Upper lobe of right lung (tissue), 1 donor: Measurements from ENCODE around the gene TP53BP1. TPM values are rescaled to one million over a fixed set of nuclear protein-coding genes. Genes with fewer than 3 reads are reported as not detected.

Source experiments
- ATAC-seq: fragments of 200-7000 bp; cut with Tn5 transposase; one replicate; pipeline ENCODE4 v1.9.1; 2020; ENCODE audit warnings: mild to moderate bottlenecking, moderate library complexity
- DNase-seq: peaks from one replicate; pipeline ENCODE4 v3.0.0-alpha.2; 2020
- H3K27ac ChIP-seq: fragments of 200-600 bp; one replicate; pipeline ENCODE4 v1.8.0; 2022
- H3K27me3 ChIP-seq: fragments of 200-600 bp; one replicate; pipeline ENCODE4 v1.8.0; 2022; ENCODE audit warnings: mild to moderate bottlenecking
- H3K36me3 ChIP-seq: fragments of 200-600 bp; one replicate; pipeline ENCODE4 v1.8.0; 2022
- H3K4me1 ChIP-seq: fragments of 200-600 bp; one replicate; pipeline ENCODE4 v1.8.0; 2022
- H3K4me3 ChIP-seq: fragments of 200-600 bp; one replicate; pipeline ENCODE4 v1.8.0; 2022; ENCODE audit warnings: mild to moderate bottlenecking
- H3K9me3 ChIP-seq: fragments of 200-600 bp; one replicate; pipeline ENCODE4 v1.8.0; 2022
- CTCF ChIP-seq: fragments of 200-600 bp; IDR thresholded peaks from one replicate; pipeline ENCODE4 v1.8.0; 2022; ENCODE audit warnings: antibody characterized with exemption
- intact Hi-C: fragments of 100-400 bp; cut with DNase I; formaldehyde crosslinking; loops from one replicate; pipeline ENCODE4 v1.11.0; 2022
- total RNA-seq: library from RNA; stranded (reverse); fragmentation: NEBNext Ultra II Directional; extraction: Animal tissue kit (Norgen Biotek cat#: 25700); gene quantifications from one replicate; pipeline ENCODE4 v1.2.1, GENCODE V29; 2021
- donor health status: DM: no; HTN: yes; CAD: no; lungs with severe emphysema.

The TP53BP1 gene
- total RNA-seq, 1 donor from 2014 or later: 27.6 TPM

GRCh38 chr15:43489191-43489590 lies 3.8 kb downstream of the TP53BP1 start:
- intact Hi-C loops: no loop called here
- TF ChIP-seq CTCF: no peak
- Histone ChIP-seq H3K4me3 (no peak overlapping the region), H3K36me3 (peaks cover 27% of the 10 kb centered on the region), H3K4me1 (peaks cover 8% of the 10 kb centered on the region), H3K9me3 (no peaks in the 10 kb centered on the region), H3K27me3 (no peaks in the 10 kb centered on the region), H3K27ac (no peak overlapping the region)
- no peak for DNase-seq
- no peak for ATAC-seq

- TF ChIP-seq CTCF: no peak
- no peak for DNase-seq
- Histone ChIP-seq H3K27ac (no peak overlapping the region), H3K27me3 (no peaks in the 10 kb centered on the region), H3K9me3 (no peaks in the 10 kb centered on the region), H3K4me1 (peaks cover 8% of the 10 kb centered on the region), H3K36me3 (peaks cover 27% of the 10 kb centered on the region), H3K4me3 (no peak overlapping the region)
- intact Hi-C loops: no loop called here
- no peak for ATAC-seq
These were observed 4.2 kb downstream of the TP53BP1 start for GRCh38 chr15:43488790-43489189.

- ATAC-seq (no peak), DNase-seq (no peak)
- H3K9me3 ChIP-seq: no peaks in the 10 kb centered on the region
- TF ChIP-seq CTCF: no peak
- no peak overlapping the region for H3K4me3 ChIP-seq
- H3K27me3 ChIP-seq: no peaks in the 10 kb centered on the region
- H3K36me3 ChIP-seq: peaks cover 30% of the 10 kb centered on the region
- H3K4me1 ChIP-seq: peaks cover 8% of the 10 kb centered on the region
- H3K27ac ChIP-seq: no peak overlapping the region
- intact Hi-C loops: no loop called here
These were observed 5.6 kb downstream of the TP53BP1 start for GRCh38 chr15:43487271-43487895.

- DNase-seq: no peak
- Histone ChIP-seq H3K27ac (no peak overlapping the region), H3K27me3 (no peaks in the 10 kb centered on the region), H3K4me1 (peaks cover 5% of the 10 kb centered on the region), H3K36me3 (peaks cover 50% of the 10 kb centered on the region), H3K9me3 (no peaks in the 10 kb centered on the region), H3K4me3 (no peak overlapping the region)
- intact Hi-C loops: no loop called here
- peak; percentile 50 for ATAC-seq
- TF ChIP-seq CTCF: no peak
These were observed 8.5 kb downstream of the TP53BP1 start for GRCh38 chr15:43484455-43484854.

- no peaks in the 10 kb centered on the region for H3K27me3 ChIP-seq
- TF ChIP-seq CTCF: peak; percentile 29
- DNase-seq (no peak), ATAC-seq (no peak)
- intact Hi-C loops: no loop called here
- peaks cover 59% of the 10 kb centered on the region for H3K36me3 ChIP-seq
- H3K4me3 ChIP-seq: no peak overlapping the region
- H3K4me1 ChIP-seq: peaks cover 5% of the 10 kb centered on the region
- H3K27ac ChIP-seq: no peak overlapping the region
- no peaks in the 10 kb centered on the region for H3K9me3 ChIP-seq
These were observed 9.4 kb downstream of the TP53BP1 start for GRCh38 chr15:43483297-43484128.
